Ureter (tissue), 1 donor: Measurements from ENCODE around the gene POLN. TPM values are rescaled to one million over a fixed set of nuclear protein-coding genes. Genes with fewer than 3 reads are reported as not detected.

Source experiments
- DNase-seq: peaks from one replicate; pipeline ENCODE4 v3.0.0-alpha.2; 2020; ENCODE audit warnings: low spot score
- total RNA-seq: library from RNA; stranded (reverse); gene quantifications from one replicate; pipeline ENCODE4 v1.2.4, GENCODE V29; 2023
- donor health status: DM: yes; HTN: yes; CAD: no.

The POLN gene
- total RNA-seq, 1 donor from 2014 or later: 3.1 TPM

DNA sequence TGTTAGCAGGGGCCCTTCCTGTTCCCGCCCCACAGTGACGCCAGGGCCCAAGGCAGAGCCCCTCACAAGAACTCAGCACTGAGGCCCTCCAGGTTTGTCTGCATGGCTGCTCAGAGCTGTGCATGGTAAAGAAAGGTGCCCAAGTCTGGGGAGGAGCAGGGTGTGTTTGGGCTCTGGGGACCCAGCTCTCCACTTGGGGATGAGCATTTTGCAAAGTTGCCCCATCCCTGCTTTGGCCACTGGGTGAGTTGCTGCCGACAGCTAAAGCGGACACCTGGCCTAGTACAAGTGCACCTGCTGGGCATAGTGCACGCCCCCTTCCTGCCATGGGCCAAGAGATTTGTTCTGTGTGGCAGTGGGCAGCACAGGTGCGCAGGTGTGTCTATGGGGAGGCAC is 22.0 kb upstream of the POLN start:
- DNase-seq: no peak

DNA sequence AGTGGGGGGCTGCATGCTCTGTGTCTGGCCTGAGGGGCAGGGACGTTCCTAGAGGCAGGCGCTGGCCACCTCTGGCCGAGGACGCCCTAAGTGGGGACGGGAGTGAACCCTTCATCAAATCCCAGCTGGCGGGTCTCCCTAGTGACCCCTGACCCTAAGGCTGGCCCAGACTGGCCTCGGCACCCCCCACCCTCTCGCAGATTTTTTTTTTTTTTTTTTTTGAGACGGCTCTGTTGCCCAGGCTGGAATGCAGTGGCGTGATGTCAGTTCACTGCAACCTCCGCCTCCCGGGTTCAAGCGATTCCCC is 21.0 kb upstream of the POLN start:
- DNase-seq: no peak

GRCh38 chr4:2262145-2262943 is 20.4 kb upstream of the POLN start:
- DNase-seq: peak; percentile 99

DNA sequence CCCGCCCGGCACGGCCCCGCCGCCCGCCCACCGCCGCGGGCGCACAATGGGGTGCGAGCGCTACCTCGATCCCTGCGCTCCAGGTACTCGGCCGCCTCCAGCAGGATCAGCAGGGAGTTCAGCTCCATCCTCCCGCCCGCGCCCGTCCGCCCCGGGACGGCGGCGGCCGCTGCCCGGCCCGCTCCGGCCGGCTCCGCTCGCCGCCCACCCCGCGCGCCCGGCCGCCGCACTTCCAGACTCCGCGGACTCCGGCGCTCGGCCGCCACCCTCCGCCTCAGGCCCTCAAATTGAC is 19.9 kb upstream of the POLN start, which contains the start of gene MXD4:
Gene MXD4, minus strand, starts transcription at position 257 of the 292 bp plus-strand sequence. Its CDS starts 129 bp downstream, at position 128.
- DNase-seq: no peak

GRCh38 chr4:2261110-2261852 is 19.4 kb upstream of the POLN start:
- peak; percentile 57 for DNase-seq

DNA sequence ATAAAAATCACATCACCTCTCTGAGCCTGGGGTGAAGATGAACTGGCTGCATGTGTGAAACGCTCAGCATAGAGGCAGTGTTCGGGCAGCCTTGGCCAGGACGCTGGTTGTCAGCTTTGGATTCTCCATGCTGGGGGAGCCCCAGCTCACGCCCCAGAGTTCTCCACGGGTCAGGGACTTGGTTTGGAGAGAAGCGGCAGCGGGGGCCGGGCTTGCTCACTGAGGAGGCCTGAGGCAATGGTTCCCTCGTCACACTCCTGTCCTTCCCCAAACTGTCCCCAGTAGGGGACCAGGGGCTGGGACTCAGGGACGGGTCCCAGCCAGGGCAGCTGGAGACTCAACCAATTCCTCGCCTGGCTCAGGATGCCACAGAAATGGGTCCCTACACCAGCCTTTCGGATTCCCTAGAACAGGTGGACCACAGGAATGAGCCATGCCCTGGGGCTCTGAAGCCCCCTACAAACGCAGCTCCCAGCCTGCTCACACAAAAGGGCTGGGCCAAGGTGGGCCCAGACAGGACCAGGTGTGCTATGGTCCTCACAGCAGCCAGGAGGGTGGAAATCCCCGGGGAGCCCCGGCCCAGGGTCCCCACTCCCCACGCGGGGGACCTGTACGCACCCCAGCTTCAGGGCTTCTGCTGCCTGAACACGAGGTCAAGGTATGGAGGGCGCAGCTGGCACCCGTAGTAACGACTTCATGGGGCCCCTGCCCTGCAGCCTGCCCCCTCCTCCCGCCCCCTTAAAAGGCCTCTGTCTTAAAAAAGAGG is 18.6 kb upstream of the POLN start:
- DNase-seq: peak; percentile 47

- no peak for DNase-seq
Observed at GRCh38 chr4:2259541-2260343, 17.8 kb upstream of the POLN start.

DNA sequence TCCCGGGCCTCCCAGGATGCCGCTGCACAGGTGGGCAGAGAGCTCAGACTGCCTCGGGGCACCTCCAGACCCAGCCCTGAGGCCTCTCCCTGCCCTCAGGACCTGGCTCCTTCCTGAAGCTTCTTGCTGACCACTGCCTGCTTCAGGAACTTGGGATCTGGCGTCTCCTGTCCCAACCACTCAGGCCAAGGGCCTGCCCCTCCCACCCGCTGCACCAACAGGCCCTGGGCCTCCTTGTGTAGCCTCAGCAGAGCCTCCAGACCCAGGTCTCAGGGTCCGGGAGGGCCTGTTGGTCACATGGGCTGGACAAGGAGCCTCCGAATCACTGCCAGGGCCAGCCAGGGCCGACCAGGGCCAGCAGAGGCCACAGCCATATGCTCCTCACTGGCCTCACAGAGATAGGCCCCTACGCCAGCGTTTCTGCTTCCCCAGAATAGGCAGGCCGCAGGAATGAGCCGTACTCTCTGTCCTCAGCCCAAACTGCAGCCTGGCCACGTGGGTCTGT is 17.2 kb upstream of the POLN start:
- DNase-seq: no peak

DNA sequence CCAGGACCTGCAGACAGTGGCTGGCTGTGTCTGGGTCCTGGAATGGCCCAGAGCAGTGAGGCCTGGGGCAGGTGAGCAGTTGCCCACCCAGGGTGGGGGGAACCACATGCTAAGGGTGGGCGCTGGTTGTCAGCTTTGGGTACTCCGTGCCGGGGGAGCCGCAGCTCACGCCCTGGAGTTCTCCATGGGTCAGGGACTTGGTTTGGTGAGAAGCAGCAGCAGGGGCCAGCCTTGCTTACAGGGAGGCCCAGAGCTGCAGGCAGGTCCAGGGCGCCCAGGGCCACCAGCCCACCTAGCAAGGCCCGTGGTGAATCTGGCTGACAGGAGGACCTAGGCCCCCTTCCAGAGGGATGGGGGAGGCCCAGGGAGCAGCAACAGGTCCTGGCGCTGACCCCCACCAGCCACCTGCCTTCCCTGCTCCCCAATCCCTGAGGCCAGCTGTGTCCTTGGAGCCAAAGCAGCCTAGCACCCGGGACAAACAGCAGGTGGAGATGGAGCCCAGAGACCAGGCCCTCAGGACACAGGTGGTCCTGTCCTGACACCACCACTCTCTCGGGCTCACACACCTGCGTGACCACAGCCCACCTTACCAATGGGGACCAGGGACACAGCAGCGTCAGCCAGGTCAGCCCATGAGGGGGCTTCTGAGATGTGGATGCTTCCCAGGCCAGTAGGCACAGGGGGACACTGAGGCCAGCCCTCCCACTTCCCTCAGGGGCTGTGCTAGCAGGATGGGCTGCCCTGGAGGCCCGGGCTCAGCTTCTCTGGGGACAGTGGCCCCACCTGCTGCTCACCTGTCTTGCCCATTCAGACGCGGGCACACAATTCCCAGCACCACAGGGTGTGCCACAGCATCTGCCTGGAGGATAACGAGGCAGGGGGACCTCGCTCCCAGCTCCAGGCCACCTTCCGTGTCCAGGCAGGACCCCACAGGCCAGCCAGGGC is 16.4 kb upstream of the POLN start:
- no peak for DNase-seq

GRCh38 chr4:2257361-2258081 is 15.6 kb upstream of the POLN start:
- DNase-seq: peak; percentile 41

- peak; percentile 55 for DNase-seq
Observed at GRCh38 chr4:2256781-2257191, 14.9 kb upstream of the POLN start.

GRCh38 chr4:2256156-2256731 is 14.3 kb upstream of the POLN start:
- DNase-seq: peak; percentile 51

- DNase-seq: peak; percentile 46
Observed at GRCh38 chr4:2255501-2256155, 13.7 kb upstream of the POLN start.

DNA sequence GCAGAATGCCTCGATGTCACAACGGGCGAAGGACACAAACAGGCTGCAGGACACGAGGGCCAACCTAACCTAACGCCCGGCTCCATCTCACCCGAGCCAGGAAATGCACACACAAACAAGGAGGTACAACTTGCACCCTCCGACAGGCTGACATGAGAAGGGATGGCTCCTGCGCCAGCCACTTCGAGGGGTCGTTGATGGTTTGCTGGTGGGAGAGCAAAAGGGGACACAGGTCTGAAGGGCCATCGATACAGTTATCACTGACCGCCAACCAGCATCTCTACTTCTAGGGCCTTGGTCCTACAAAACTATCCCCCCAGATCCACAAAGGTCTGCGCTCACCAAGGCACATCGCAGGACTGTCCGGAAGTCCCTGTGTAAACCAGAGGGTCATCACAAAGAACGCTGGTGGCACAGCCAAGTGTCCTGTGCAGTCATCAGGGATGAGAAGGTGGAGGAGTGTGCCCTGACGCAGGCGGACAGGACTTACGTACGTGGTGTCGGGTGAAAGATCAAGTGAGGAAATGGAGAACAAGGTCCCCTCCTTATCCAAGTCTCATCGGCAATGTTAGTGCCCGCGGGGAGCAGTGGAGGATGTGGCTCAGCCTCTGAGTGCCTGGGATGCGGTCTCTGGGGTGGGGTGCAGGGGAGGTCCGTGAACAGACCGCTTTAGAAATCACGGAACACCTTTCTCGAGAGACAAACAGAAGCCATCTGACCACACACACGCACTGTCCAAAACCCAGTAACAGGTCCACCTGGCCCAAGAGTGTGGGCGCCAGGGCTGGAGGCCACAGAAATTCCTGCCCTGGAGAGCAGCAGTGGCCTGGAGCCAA is 13.0 kb upstream of the POLN start:
- no peak for DNase-seq

GRCh38 chr4:2253160-2254084 is 11.5 kb upstream of the POLN start:
- DNase-seq: peak; percentile 42

GRCh38 chr4:2252530-2253091 is 10.7 kb upstream of the POLN start:
- DNase-seq: peak; percentile 39
